NCI-H345 treated with DMSO at 0.1 percent for 48 hours (cell line): ENCODE data around the gene PALS2.
A peak's percentile ranks its signal among the peaks of the same experiment; 100 is the strongest.

Experiments
- DNase-seq: peaks from one replicate; lab custom pipeline; 2025; ENCODE audit not compliant: unreplicated experiment; lab: John Stamatoyannopoulos, UW

The PALS2 gene, protein sequence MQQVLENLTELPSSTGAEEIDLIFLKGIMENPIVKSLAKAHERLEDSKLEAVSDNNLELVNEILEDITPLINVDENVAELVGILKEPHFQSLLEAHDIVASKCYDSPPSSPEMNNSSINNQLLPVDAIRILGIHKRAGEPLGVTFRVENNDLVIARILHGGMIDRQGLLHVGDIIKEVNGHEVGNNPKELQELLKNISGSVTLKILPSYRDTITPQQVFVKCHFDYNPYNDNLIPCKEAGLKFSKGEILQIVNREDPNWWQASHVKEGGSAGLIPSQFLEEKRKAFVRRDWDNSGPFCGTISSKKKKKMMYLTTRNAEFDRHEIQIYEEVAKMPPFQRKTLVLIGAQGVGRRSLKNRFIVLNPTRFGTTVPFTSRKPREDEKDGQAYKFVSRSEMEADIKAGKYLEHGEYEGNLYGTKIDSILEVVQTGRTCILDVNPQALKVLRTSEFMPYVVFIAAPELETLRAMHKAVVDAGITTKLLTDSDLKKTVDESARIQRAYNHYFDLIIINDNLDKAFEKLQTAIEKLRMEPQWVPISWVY

DNA sequence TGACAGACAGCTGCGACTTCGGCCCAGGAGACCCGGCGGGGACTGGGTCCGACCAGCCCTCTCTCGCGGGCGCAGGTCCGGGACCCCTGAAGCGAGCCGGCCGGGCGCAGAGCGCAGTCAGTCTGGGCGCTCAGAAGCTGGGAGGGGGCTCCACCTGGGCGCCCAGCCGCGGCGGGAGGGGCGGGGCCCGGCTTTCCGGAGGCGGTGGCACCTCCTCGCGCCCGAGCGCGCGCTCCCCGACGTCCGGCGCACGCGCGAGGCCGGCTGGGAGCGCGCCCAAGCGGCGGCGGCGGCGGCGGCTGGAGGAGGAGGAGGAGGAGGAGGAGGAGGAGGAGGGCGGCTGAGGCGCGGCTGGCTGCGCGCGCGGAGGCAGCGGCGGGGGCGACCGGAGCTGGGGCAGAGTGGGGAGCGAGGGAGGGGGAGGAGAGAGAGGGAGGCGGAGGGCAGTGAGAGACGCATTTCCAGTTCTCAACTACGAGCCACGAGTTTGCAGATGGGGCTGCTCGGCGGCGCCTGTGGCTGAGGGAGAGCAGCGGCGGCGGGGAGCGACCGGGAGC is at the start of gene PALS2:
Gene PALS2 (plus strand): TSS at position 456 of the 557 bp plus-strand sequence. CDS start 50,216 bp downstream, outside the sequence.
- DNase-seq, result peak; percentile 74

DNA sequence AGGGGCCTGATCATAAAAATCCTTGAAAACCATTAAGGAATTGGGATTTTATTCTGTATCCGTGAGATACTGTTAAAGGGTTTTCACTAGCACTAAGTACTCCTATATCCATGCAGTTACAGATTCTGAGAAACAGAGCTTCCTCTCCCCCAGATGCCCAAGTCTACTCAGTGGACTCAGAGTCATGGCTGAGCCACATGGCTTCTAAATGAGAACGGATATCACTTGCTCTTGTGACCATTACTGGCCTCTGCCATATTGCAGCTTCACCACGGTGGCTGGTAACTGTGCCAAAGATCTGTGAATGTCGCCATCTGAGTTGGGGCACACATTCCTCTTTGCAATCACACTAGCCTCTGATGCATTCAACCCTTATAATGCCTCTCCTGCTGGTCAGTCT is 42.0 kb upstream of the PALS2 start:
- DNase-seq, result no peak

- no peak for DNase-seq
Observed at GRCh38 chr7:24536682-24537081, 36.6 kb upstream of the PALS2 start.

GRCh38 chr7:24540956-24541355 is 32.3 kb upstream of the PALS2 start:
- DNase-seq, result no peak

GRCh38 chr7:24545215-24545614 is 28.0 kb upstream of the PALS2 start:
- DNase-seq, result no peak

DNA sequence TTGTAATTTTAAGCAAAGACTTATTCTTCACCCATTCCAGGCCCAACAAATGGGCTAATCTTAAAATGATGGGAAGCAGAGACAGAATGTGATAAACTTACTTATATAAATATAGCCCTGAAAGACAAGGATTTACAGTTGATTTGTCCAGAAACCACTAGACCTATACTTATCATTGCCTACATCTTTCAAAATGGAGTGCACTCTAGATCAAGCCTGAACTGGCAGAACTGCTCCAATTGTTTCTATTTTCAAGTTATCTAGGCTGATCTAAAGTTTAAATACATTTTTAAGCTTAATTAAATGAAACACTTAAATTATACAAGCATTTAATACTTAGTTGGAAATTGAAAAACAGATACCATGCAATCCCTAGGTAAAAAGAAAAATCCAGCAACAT is 24.9 kb upstream of the PALS2 start:
- DNase-seq, result no peak

GRCh38 chr7:24549991-24550390 is 23.3 kb upstream of the PALS2 start:
- no peak for DNase-seq

- DNase-seq, result no peak
Observed at GRCh38 chr7:24555184-24555583, 18.1 kb upstream of the PALS2 start.

- no peak for DNase-seq
Observed at GRCh38 chr7:24555719-24556118, 17.5 kb upstream of the PALS2 start.

GRCh38 chr7:24560772-24561171 is 12.5 kb upstream of the PALS2 start:
- DNase-seq, result no peak

DNA sequence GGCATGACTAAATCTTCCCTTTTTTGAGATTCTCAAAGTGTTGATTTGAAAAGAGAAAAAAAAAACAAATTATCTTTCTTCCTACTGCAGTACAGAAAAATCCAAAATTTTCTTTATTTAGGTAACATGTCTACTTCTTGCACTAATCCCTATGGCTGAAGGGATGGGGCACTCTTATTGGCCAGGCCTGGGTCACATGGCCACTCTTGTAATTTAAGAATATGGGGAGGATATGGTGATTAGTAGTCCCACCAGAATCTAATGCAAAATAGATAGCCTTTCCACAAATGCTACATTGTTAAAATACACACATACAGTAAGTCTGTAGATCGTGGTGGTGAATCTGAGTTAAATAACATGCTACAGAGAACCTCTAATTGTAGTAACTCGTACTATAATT is 7.0 kb upstream of the PALS2 start:
- no peak for DNase-seq

DNA sequence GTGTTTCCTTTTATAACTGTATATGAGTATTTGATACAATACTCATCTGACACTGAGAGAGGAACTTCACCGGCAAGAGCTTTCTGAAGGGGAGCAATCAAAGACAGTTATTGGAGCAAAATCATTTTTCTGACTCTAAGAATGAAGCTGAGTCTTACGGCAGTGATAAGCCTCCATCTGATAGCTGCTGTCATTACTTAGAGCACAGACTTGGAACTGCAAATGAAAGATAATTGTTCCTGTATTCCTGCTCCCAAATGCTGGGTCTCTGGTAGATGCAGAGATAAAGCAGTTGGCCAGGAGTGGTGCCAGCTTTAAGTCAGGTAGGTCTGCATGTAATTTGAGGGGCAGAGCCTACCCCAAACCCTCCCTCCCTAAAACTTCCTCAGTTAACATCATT is 2.3 kb upstream of the PALS2 start:
- DNase-seq, result no peak

DNA sequence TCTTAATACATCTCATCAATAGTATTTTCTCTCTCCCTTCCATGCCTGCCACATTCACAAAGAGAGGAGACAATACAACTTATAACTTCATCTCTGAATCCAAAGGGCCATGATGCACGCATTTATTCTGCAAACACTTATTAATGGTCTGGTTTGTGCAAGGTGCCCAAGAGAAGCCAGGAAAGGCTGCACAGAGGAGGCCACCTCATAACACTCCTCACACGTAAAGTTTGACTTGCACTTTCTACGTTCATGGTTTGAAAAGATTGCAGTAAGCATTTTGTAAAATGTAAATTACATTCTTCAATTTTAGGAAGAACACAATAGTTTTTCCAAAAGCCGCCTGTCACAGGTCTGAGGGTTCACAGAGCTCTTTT is 1.2 kb upstream of the PALS2 start:
- no peak for DNase-seq

GRCh38 chr7:24572393-24572996 is 757 bp upstream of the PALS2 start:
- DNase-seq, result peak; percentile 74

DNA sequence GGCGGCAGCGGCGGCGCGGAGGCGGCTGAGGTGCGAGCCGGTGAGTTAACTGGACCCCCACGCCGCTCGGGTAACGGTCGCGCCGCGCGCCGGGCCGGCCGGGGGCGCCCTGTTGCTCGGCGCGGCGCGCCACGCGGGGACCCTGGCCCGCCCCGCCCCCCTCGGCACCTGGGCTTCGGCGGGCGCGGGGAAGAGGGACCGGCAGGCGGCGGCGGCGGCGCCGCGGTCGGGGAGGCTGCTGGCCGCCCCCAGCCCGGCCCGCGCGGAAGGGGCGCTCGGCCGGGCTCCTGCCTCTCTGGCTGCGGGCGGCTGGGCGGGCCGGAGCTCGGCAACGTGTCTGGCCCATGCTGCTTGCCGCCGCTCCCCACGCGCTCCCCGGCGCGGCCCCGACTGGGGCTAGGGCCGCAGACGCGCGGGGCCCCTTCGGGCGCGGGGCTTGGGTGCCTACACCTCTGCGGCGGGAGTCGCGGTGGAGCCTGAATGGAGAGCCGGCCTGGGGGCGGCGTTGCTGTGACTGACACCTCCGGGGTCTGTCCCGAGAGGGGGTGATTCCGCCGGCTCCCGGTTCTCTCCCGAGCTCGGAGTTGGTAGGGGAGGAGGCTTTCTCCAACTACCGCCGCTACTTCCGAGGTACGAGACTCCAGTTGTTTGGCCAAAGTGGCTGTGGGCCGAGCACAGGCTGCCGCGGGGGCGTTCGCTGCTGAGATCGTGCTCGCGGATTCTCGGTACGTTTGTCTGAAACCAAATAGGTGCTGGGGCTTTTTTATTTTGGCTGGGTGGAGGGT is 494 bp downstream of the PALS2 start:
- peak; percentile 17 for DNase-seq

DNA sequence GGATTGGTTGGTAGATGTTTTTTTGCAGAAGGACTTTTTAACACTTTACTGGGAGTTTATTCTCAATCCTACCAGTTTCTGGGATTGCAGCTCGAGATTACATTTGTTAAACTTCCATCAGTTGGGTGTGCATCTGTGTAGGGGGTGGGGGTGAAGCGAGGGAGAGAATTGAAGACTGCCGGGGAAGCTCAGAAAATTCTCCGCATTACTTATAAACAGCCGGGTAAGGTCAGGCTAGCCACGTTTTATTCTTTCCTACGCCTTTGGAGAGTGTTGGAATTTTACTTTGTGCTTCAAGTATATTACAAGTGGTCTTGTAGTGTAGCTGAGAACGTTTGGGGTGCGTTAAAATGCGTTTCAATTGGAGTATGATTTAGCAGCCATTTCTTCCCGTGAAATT is 1.1 kb downstream of the PALS2 start:
- DNase-seq, result no peak

DNA sequence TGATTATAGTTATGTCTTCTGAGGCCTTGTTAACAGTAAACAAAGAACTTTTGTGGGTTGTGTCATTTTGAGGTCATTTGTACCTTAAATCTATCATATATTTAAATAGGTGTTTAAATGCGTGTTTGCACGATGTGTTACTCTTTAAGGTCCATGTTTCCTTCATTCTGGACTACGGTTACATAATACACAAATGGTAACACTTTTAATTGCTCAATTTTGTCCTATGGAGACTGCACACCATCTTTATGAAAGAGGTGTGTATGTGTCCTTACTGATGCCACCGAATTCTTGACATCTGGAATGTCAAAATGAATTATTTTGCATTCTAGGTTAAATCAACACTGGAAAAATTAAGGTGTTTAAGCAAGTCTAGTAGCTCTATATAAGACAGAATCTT is 1.7 kb downstream of the PALS2 start:
- no peak for DNase-seq

DNA sequence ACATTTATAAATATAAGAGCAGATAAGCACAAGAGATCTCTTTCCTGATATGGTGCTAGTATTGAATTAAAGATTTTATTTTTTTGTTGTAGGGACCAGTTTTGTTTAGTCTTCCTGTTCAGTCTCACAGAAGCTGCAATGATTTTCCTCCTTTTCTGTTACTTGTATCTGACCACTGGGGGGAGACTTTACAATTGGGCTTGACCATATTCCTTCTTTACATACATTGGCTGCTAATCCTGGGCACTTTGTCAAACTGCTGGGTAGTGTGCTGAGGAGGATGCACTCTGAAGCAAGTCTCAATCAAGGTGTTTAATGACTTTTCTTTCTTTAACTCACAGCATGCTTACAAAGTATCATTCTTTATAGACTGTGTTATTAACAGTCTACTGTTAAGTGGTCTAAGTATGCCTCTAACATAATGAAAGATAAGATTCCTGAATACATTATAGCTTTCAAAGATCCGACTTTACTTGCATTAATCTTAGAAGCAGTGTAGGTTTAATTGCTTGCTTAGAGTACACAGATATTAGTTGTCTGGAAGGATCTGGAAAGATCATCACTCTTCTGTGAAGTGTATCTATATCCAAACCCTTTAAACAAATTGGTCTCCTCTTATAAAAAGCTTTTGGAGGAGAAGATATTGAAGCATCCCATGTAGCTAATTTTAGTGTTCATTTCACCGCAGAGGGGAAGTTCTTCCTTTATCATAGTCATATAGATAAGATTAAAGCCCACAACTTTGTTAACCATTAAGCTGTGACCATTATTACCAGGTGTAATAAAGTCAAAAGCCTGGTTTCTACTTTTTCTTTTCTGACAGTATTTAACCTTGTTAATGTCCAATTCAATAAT is 3.1 kb downstream of the PALS2 start:
- peak; percentile 58 for DNase-seq

DNA sequence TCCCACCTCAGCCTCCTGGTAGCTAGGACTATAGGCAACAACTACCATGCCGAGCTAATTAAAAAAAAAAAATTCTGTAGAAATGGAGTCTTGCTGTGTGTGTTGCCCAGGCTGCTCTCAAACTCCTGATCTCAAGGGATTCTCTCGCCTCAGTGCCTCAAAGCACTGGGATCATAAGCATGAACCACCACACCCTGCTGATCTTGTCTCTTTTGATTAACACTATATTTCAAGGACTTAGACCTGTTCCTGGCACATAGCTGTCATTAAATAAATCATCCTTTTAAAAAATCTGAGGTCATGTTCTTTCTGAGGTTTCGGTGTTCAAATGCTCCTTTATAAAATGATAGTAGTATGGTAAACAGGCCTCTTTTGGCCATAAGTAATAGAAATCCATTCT is 4.8 kb downstream of the PALS2 start:
- no peak for DNase-seq

- DNase-seq, result no peak
Observed at GRCh38 chr7:24580283-24580946, 7.2 kb downstream of the PALS2 start.
